Natural killer cell (primary cell): ENCODE data around the gene ZNF331. TPM values are rescaled to one million over a fixed set of nuclear protein-coding genes. Genes with fewer than 3 reads are reported as not detected.

Experiments used
- ATAC-seq, 3 donors: fragments of 150-1000 bp in 2 of 3; fragments of 200-7000 bp in 1 of 3; cut with Tn5 transposase; 1 replicate in 1 of 3; 2 replicates in 2 of 3; pipeline ENCODE4 v1.10.0; 2021; ENCODE audit warnings: mild to moderate bottlenecking in 2 of 3, moderate library complexity in 2 of 3
- DNase-seq, 2 donors: peaks; one replicate each; pipeline versions ENCODE4 v3.0.0 to v3.0.0-alpha.2; 2013 to 2021; ENCODE audit warnings: mixed read lengths in 1 of 2
- H3K27ac ChIP-seq: one replicate; pipeline ENCODE4 v1.5.1; 2013; ENCODE audit warnings: mild to moderate bottlenecking, low read length
- H3K27me3 ChIP-seq: one replicate; pipeline ENCODE4 v1.6.1; 2013; ENCODE audit warnings: low read length; ENCODE audit not compliant: control insufficient read depth, insufficient read depth
- H3K36me3 ChIP-seq: one replicate; pipeline ENCODE4 v1.6.1; 2013; ENCODE audit warnings: low read length; ENCODE audit not compliant: control insufficient read depth, insufficient read depth
- H3K4me1 ChIP-seq: one replicate; pipeline ENCODE4 v1.6.1; 2013; ENCODE audit warnings: low read length; ENCODE audit not compliant: control insufficient read depth, insufficient read depth
- H3K4me3 ChIP-seq: one replicate; pipeline ENCODE4 v1.5.1; 2013; ENCODE audit warnings: low read length
- H3K9me3 ChIP-seq: one replicate; pipeline ENCODE4 v1.6.1; 2013; ENCODE audit warnings: low read length; ENCODE audit not compliant: control insufficient read depth, insufficient read depth
- H3K27ac Mint-ChIP-seq, 2 donors: one replicate each; pipeline ENCODE4 v1.8.0; 2022; ENCODE audit warnings: mild to moderate bottlenecking in 2 of 2, mixed read lengths in 2 of 2, moderate library complexity in 1 of 2
- H3K27me3 Mint-ChIP-seq, 2 donors: one replicate each; pipeline ENCODE4 v1.8.0; 2022; ENCODE audit warnings: low read depth in 2 of 2, mixed read lengths in 2 of 2
- H3K36me3 Mint-ChIP-seq: one replicate; pipeline ENCODE4 v1.8.0; 2022; ENCODE audit warnings: mixed read lengths
- H3K4me1 Mint-ChIP-seq, 2 donors: one replicate each; pipeline ENCODE4 v1.8.0; 2022; ENCODE audit warnings: mixed read lengths in 2 of 2
- H3K4me3 Mint-ChIP-seq: one replicate; pipeline ENCODE4 v1.8.0; 2022; ENCODE audit warnings: mild to moderate bottlenecking, moderate library complexity, mixed read lengths
- H3K9me3 Mint-ChIP-seq, 2 donors: one replicate each; pipeline ENCODE4 v1.8.0; 2022; ENCODE audit warnings: mixed read lengths in 2 of 2
- CTCF ChIP-seq: fragments of 200-600 bp; IDR thresholded peaks from one replicate; pipeline ENCODE4 v1.8.0; 2022; ENCODE audit warnings: antibody characterized with exemption
- WGBS: methylation state at CpG from one replicate; pipeline ENCODE4 v1.1.7; 2013; ENCODE audit warnings: missing lambda C conversion rate; ENCODE audit not compliant: insufficient coverage; 5-methylcytosine and 5-hydroxymethylcytosine counted together
- intact Hi-C: fragments of 100-400 bp; cut with micrococcal nuclease; formaldehyde crosslinking; loops from one replicate; pipeline ENCODE4 v1.14.2; 2022
- total RNA-seq, 4 donors: library from RNA; stranded (reverse); fragments of 120-200 nt in 1 of 4; gene quantifications; one replicate each; pipeline versions ENCODE4 v1.2.3 to v1.2.4, GENCODE V29; 2013 to 2022

The ZNF331 gene
- total RNA-seq, 3 donors from 2014 or later (not counting 1 experiment from before 2014, with no cell fraction given), result 153 to 245 (median 204) TPM

- Histone ChIP-seq H3K36me3 (no peaks in the 10 kb centered on the region), H3K27me3 (no peaks in the 10 kb centered on the region), H3K4me1 (peaks cover 17% of the 10 kb centered on the region), H3K9me3 (no peaks in the 10 kb centered on the region), H3K27ac (no peak overlapping the region), H3K4me3 (no peak overlapping the region)
- intact Hi-C loops, result no loop called here
- peaks cover 8 to 14% of the 10 kb centered on the region in 2 donors for H3K4me1 Mint-ChIP-seq
- TF ChIP-seq CTCF, result no peak
- no peak overlapping the region for H3K4me3 Mint-ChIP-seq
- no peaks in the 10 kb centered on the region for H3K9me3 Mint-ChIP-seq
- ATAC-seq (no peak), DNase-seq (no peak)
- no peaks in the 10 kb centered on the region for H3K36me3 Mint-ChIP-seq
- no peaks in the 10 kb centered on the region for H3K27me3 Mint-ChIP-seq
- no peak overlapping the region for H3K27ac Mint-ChIP-seq
- WGBS, result 97% methylated on average over 4 of the region's 6 CpGs
Measured at GRCh38 chr19:53552001-53552721, 14.2 kb downstream of the ZNF331 start.

- no peak for TF ChIP-seq CTCF
- Mint-ChIP-seq H3K4me3 (peak overlapping the region; percentile 98), H3K9me3 (no peaks in the 10 kb centered on the region), H3K4me1 (peaks cover 8 to 14% of the 10 kb centered on the region in 2 donors), H3K36me3 (no peaks in the 10 kb centered on the region), H3K27ac (peak overlapping the region; percentile 99 to 100), H3K27me3 (no peaks in the 10 kb centered on the region)
- DNase-seq (peak in 1 of 2 donors; percentile 48), ATAC-seq (no peak)
- intact Hi-C loops, result no loop called here
- Histone ChIP-seq H3K9me3 (no peaks in the 10 kb centered on the region), H3K27ac (peak overlapping the region; percentile 84), H3K4me3 (no peak overlapping the region), H3K27me3 (no peaks in the 10 kb centered on the region), H3K4me1 (peaks cover 17% of the 10 kb centered on the region), H3K36me3 (peaks cover 2% of the 10 kb centered on the region)
- no CpG with 5 or more reads among the region's 2 CpGs for WGBS
Measured at GRCh38 chr19:53553156-53553555, 15.2 kb downstream of the ZNF331 start.

DNA sequence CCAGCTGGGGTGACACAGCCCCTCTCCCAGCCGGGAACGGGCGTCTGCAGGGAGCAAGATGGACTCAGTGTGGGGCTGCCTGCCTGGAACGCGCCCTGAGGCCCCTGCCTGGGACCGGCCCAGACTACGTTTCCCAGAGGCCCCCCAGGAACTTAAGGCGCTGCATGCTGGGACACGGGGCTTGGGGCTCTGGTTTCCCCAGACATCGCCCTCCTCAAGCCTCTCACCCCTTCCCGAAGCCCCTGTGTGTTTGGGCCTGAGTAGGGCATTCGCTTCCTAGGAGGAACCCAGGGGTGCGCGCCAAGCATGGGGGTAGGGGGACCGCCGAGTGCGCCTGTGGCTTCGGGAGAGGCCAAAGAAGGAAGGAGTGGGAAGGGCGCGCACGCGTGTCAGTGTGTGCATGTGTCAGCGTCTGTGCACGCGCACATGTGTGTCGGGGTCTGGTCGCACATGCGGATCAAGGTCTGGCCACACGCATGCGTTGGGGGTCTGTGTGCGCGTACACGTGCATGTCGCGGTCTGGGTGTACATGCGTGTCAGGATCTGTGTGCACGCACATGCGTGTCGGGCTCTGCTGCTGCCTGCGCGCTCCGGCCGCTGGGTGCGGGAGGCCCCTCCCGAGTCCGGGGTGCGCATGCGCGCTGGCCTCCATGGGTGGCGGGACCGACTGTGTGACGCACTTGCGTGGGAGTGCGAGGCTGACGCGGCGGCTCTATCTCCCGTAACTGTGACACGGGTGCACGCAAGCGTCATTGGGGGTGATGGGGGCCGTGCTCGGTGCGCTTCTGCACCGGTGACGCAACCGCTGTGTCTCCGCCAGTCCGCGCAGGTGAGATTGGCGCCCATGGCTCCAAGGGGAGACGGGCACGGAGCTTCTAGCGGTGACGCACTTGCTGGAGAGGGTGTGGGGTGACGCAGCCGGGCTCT, 16.2 kb downstream of the ZNF331 start:
- 50% methylated on average over 77 of the region's 77 CpGs for WGBS
- DNase-seq, result peak; percentile 89 to 97
- TF ChIP-seq CTCF, result no peak
- H3K27ac ChIP-seq, result peak overlapping the region; percentile 84
- peaks cover 8 to 14% of the 10 kb centered on the region in 2 donors for H3K4me1 Mint-ChIP-seq
- peak overlapping the region; percentile 98 for H3K4me3 Mint-ChIP-seq
- H3K9me3 ChIP-seq, result no peaks in the 10 kb centered on the region
- peaks cover 2% of the 10 kb centered on the region for H3K36me3 ChIP-seq
- H3K4me1 ChIP-seq, result peaks cover 17% of the 10 kb centered on the region
- peak overlapping the region; percentile 51 for H3K4me3 ChIP-seq
- H3K9me3 Mint-ChIP-seq, result no peaks in the 10 kb centered on the region
- peak overlapping the region; percentile 99 to 100 for H3K27ac Mint-ChIP-seq
- peak; percentile 81 to 90 (median 82) for ATAC-seq
- no peaks in the 10 kb centered on the region for H3K27me3 Mint-ChIP-seq
- intact Hi-C loops, result loop anchor here (1.0 kb wide), 1 partner anchor 16 kb away; the partner anchor contains the start of gene ZNF331
- no peaks in the 10 kb centered on the region for H3K27me3 ChIP-seq
- no peaks in the 10 kb centered on the region for H3K36me3 Mint-ChIP-seq
